ENCODE measurements around the gene IGSF22. TPM values are rescaled to one million over a fixed set of nuclear protein-coding genes. Genes with fewer than 3 reads are reported as not detected.
"Not testable (repeated sequence)": the region's sequence is repeated elsewhere in the genome, so short reads cannot be mapped to it uniquely, and the experiment has no call there.

IGSF22 gene
- total RNA-seq, 1 donor from 2014 or later, result 0.19 TPM

DNA sequence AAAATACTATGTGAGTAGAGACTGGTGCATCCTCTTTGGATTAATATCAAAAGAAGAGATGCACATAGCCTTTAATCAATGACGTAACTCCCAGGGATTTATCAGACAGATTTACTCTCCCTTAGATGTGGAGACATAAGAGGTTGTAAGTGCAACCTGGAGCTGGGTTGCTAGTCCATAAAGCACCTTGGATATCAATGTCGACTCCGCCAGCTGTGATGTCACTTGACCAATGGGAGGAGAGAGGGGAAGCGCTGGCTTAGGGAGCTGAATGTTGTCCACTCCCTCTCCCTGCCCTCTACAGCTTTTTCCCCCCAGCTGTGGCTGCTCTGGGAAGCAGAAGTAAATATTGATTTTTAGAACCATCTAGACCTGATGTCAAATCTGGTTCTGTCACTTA lies 56.3 kb downstream of the IGSF22 start:
- DNase-seq (ENCODE audit: low read depth, low spot score), result no peak
- H3K4me1 Mint-ChIP-seq, result peaks cover 4% of the 10 kb centered on the region
- TF ChIP-seq, protein P1, sequence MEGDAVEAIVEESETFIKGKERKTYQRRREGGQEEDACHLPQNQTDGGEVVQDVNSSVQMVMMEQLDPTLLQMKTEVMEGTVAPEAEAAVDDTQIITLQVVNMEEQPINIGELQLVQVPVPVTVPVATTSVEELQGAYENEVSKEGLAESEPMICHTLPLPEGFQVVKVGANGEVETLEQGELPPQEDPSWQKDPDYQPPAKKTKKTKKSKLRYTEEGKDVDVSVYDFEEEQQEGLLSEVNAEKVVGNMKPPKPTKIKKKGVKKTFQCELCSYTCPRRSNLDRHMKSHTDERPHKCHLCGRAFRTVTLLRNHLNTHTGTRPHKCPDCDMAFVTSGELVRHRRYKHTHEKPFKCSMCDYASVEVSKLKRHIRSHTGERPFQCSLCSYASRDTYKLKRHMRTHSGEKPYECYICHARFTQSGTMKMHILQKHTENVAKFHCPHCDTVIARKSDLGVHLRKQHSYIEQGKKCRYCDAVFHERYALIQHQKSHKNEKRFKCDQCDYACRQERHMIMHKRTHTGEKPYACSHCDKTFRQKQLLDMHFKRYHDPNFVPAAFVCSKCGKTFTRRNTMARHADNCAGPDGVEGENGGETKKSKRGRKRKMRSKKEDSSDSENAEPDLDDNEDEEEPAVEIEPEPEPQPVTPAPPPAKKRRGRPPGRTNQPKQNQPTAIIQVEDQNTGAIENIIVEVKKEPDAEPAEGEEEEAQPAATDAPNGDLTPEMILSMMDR (conservative IDR thresholded peaks at IDR 0.05), result no peak
- H3K27me3 Mint-ChIP-seq (ENCODE audit: low read depth), result peaks cover 23% of the 10 kb centered on the region
- no peaks in the 10 kb centered on the region for H3K36me3 Mint-ChIP-seq (ENCODE audit: low read depth)
- no peak overlapping the region for H3K27ac Mint-ChIP-seq (ENCODE audit: unreplicated experiment)
- no peaks in the 10 kb centered on the region for H3K9me3 Mint-ChIP-seq
- no peak overlapping the region for H3K4me3 Mint-ChIP-seq

DNA sequence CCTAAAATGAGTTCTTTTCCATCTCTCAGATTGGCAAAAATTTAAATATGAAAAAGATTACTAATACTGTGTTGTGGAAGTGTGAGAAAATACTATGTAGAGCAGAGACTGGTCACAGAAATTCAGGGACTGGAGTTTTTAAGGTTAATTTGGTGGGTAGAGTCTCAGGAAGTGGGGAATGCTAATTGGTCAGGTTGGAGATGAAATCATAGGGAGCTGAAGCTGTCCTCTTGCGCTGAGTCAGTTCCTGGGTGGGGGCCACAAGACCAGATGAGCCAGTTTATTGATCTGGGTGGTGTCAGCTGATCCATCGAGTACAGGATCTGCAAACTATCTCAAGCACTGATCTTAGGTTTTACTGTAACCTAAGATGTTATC lies 56.8 kb downstream of the IGSF22 start:
- Mint-ChIP-seq H3K4me3 (no peak overlapping the region), H3K27me3 (ENCODE audit: low read depth) (peaks cover 26% of the 10 kb centered on the region), H3K4me1 (peaks cover 4% of the 10 kb centered on the region), H3K36me3 (ENCODE audit: low read depth) (no peaks in the 10 kb centered on the region), H3K9me3 (no peaks in the 10 kb centered on the region), H3K27ac (ENCODE audit: unreplicated experiment) (no peak overlapping the region)
- TF ChIP-seq, protein P1 (conservative IDR thresholded peaks at IDR 0.05), result no peak
- no peak for DNase-seq (ENCODE audit: low read depth, low spot score)

DNA sequence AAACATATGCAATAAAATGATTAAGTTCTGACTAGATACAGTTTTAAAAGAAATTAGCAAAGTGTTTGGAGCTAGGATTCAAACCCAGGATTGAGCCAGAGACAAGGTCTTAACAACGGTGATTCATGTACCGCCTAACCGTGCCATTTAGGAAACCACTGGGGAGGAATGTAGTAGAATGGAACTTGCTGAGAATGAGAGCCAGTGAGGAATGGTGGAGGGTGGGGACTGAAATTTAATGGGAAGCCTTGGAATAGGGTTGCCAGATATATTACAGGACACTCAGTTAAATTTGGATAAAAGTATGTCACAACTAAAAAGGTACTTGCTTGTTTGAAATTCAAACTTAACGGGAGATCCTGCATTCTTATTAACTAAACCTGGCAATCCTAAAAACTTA lies 57.9 kb downstream of the IGSF22 start:
- Mint-ChIP-seq H3K36me3 (ENCODE audit: low read depth) (no peaks in the 10 kb centered on the region), H3K27ac (ENCODE audit: unreplicated experiment) (no peak overlapping the region), H3K4me1 (peaks cover 4% of the 10 kb centered on the region), H3K4me3 (no peak overlapping the region), H3K27me3 (ENCODE audit: low read depth) (peaks cover 28% of the 10 kb centered on the region), H3K9me3 (no peaks in the 10 kb centered on the region)
- no peak for DNase-seq (ENCODE audit: low read depth, low spot score)
- TF ChIP-seq, protein P1 (conservative IDR thresholded peaks at IDR 0.05), result no peak

DNA sequence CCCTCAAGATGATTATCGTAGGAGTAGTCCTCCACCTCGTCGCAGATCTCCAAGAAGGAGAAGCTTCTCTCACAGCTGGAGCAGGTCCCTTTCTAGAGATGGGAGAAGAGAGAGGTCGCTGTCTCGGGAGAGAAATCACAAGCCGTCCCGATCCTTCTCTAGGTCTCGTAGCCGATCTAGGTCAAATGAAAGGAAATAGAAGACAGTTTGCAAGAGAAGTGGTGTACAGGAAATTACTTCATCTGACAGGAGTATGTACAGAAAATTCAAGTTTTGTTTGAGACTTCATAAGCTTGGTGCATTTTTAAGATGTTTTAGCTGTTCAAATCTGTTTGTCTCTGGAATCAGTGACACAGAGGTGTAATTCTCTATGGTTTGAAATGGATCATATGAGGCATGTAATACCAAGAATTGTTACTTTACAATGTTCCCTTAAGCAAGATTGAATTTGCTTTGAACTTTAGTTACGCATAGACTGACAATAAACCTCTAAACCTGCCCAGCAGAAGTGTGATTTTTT lies 60.6 kb downstream of the IGSF22 start:
- not testable (repeated sequence) for H3K9me3 Mint-ChIP-seq; H3K4me3 Mint-ChIP-seq; DNase-seq (ENCODE audit: low read depth, low spot score); H3K27ac Mint-ChIP-seq (ENCODE audit: unreplicated experiment); H3K36me3 Mint-ChIP-seq (ENCODE audit: low read depth); H3K4me1 Mint-ChIP-seq
- peaks cover 53% of the 10 kb centered on the region for H3K27me3 Mint-ChIP-seq (ENCODE audit: low read depth)

DNA sequence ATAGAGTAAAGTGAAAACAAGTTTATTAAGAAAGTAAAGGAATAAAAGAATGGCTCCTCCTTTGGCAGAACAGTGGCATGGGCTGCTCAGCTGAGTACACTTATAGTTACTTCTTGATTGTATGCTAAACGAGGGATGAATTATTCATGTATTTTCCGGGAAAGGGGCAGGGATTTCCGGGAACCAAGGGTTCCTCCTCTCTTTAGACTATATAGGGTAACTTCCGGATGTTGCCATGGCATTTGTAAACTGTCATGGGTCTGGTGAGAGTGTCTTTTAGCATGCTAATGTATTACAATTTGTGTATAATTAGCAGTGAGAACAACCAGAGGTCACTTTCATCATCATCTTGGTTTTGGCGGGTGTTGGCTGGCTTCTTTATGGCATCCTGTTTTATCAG lies 68.3 kb downstream of the IGSF22 start:
- Mint-ChIP-seq H3K9me3 (no peaks in the 10 kb centered on the region), H3K27ac (ENCODE audit: unreplicated experiment) (no peak overlapping the region), H3K27me3 (ENCODE audit: low read depth) (peaks cover 40% of the 10 kb centered on the region), H3K4me1 (no peaks in the 10 kb centered on the region), H3K36me3 (ENCODE audit: low read depth) (no peaks in the 10 kb centered on the region), H3K4me3 (no peak overlapping the region)
- TF ChIP-seq, protein P1 (conservative IDR thresholded peaks at IDR 0.05), result no peak
- DNase-seq (ENCODE audit: low read depth, low spot score), result no peak

Other genes starting within 250 kb of the IGSF22 start
- 45.8 and 55.2 TPM in 2 replicates for gene TSG101, start 199.2 kb downstream of the IGSF22 start, total RNA-seq
- 10.2 and 11.1 TPM in 2 replicates for gene UEVLD, start 137.5 kb downstream of the IGSF22 start, total RNA-seq
- gene MISFA, start 126.4 kb downstream of the IGSF22 start, total RNA-seq, result 4.1 and 4.4 TPM in 2 replicates
- 15.7 and 17.2 TPM in 2 replicates for gene SPTY2D1, start 91.8 kb downstream of the IGSF22 start, total RNA-seq
- gene TMEM86A, start 27.4 kb downstream of the IGSF22 start, total RNA-seq, result 1.5 and 1.7 TPM in 2 replicates
- gene PTPN5, start 65.6 kb upstream of the IGSF22 start, total RNA-seq, result 6.1 and 6.4 TPM in 2 replicates
- not detected in 2 replicates for gene MRGPRX1, start 213.2 kb upstream of the IGSF22 start, total RNA-seq